AG09309 (cell line): ENCODE measurements around the gene CAT.

ENCODE experiments used
- DNase-seq: peaks from one replicate; pipeline ENCODE4 v3.0.0-alpha.2; 2010; ENCODE audit warnings: low read depth
- H3K4me3 ChIP-seq: 2 replicates; pipeline ENCODE4 v1.5.1; 2011; ENCODE audit warnings: mild to moderate bottlenecking, low read depth, low read length, moderate library complexity; ENCODE audit not compliant: control insufficient read depth
- TF ChIP-seq, protein P1 (sequence below): IDR thresholded peaks from 2 replicates; pipeline ENCODE4 v1.5.1; 2011; ENCODE audit warnings: mild to moderate bottlenecking, low read depth, low read length, inconsistent platforms; ENCODE audit not compliant: insufficient read depth, control insufficient read depth; ENCODE audit errors: missing control alignments

The CAT gene

DNA sequence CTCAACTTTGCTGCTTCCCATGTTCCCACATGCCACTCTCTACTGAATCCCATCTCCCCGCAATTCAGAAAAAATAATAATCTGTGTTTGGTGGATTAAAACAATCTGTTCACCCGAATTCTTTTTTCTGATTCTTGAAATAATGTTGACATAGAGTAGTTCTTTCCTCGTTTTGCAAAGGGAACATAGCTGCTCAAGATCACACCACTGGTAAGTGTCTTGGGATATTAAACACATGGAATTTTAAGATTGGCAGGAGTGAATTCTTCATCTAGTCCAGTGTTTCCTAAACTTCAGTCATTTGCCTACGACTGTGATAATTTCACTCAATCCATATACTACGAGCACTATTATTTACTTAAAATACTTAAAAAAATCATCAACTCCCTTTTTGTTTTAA, 68.9 kb downstream of the CAT start:
- TF ChIP-seq, protein P1, sequence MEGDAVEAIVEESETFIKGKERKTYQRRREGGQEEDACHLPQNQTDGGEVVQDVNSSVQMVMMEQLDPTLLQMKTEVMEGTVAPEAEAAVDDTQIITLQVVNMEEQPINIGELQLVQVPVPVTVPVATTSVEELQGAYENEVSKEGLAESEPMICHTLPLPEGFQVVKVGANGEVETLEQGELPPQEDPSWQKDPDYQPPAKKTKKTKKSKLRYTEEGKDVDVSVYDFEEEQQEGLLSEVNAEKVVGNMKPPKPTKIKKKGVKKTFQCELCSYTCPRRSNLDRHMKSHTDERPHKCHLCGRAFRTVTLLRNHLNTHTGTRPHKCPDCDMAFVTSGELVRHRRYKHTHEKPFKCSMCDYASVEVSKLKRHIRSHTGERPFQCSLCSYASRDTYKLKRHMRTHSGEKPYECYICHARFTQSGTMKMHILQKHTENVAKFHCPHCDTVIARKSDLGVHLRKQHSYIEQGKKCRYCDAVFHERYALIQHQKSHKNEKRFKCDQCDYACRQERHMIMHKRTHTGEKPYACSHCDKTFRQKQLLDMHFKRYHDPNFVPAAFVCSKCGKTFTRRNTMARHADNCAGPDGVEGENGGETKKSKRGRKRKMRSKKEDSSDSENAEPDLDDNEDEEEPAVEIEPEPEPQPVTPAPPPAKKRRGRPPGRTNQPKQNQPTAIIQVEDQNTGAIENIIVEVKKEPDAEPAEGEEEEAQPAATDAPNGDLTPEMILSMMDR = no peak
- no peak overlapping the region for H3K4me3 ChIP-seq
- no peak for DNase-seq

DNA sequence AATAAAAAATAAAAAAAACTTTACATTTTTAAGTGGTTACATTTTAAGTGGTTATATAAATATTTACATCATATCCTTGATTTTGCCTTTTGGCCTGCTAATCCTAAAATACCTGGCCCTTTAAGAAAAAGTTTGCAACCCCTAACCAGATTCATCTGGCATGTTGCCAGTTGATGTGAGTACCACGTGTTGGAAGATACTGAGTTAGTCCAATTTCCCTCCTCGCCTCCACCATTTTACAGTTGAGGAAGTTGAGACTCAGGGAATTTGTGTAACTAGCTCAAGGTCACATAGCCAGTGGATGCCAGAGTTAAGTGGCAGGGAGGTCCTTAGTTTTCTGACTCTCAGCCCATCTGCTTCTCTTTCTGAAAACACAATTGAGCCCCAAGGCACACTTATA, 69.8 kb downstream of the CAT start:
- DNase-seq = no peak

DNA sequence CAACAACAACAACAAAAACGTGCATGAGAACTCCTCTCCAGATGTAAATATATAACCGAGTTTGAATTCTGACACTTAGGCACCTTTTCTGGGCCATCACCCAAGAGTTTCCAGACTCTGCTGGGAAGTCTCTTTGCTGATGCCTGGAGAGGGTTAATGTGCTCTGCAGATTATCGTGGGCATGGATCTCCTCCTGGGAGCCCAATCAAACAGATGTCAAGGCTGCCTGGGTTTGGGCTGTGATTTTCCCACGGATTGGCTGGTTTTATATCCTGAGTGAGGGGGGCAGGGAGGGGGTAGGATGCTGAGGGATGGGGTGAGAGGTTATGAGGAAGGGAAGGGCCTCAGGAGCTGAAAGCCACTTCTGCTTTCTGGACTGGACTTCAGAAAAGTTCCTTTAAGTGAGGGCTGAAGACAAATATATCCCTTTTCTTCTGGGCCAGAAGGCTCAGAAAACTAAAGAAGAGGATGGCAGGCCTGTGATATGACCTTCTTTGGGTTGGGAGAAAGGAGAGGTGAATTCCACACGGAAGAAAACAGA, 70.7 kb downstream of the CAT start:
- no peak overlapping the region for H3K4me3 ChIP-seq
- DNase-seq = no peak
- TF ChIP-seq, protein P1 = no peak

More for the DNA sequence above, 69.8 kb downstream of the CAT start:
- no peak overlapping the region for H3K4me3 ChIP-seq
- TF ChIP-seq, protein P1 = no peak

DNA sequence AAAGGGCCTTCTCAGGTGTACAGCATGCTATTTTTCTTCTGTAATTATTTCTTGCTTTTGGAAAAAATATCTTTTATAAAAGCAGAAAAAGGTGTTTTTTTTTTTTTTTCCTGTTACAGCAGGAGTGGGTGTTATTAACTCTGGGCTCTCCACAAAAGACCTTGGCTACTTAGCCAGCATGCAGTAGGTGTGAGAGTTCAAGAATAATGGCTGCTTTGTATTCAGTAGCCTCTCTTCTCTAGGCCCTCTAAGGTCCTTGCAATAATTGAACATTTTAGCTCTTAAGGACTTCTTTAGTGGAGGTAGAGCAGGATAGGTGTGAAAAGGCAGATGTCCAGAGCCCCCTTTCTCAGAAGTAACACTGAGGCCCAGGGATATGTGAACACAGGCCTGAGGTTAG, 71.5 kb downstream of the CAT start:
- TF ChIP-seq, protein P1 = no peak
- DNase-seq = no peak
- no peak overlapping the region for H3K4me3 ChIP-seq

DNA sequence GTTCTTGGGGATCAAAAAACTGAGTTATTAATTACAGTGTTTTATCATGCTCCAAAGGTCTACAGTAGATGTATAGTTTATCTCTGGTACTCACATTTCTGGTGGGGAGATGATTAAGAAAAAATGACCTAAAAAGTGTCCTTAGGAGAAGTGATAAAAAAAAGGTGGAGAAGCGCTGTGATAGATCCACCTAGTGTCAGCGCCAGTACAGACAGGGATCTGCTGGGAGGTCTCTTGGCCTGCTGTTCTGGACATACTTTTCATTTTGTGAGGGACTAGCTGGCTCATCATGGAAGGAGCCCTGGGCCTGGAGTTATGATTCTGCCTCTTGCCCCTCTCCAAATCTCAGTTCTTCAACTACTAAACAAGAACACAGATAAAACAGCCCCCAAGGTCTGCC, 71.9 kb downstream of the CAT start:
- TF ChIP-seq, protein P1 = no peak
- no peak for DNase-seq
- no peak overlapping the region for H3K4me3 ChIP-seq

DNA sequence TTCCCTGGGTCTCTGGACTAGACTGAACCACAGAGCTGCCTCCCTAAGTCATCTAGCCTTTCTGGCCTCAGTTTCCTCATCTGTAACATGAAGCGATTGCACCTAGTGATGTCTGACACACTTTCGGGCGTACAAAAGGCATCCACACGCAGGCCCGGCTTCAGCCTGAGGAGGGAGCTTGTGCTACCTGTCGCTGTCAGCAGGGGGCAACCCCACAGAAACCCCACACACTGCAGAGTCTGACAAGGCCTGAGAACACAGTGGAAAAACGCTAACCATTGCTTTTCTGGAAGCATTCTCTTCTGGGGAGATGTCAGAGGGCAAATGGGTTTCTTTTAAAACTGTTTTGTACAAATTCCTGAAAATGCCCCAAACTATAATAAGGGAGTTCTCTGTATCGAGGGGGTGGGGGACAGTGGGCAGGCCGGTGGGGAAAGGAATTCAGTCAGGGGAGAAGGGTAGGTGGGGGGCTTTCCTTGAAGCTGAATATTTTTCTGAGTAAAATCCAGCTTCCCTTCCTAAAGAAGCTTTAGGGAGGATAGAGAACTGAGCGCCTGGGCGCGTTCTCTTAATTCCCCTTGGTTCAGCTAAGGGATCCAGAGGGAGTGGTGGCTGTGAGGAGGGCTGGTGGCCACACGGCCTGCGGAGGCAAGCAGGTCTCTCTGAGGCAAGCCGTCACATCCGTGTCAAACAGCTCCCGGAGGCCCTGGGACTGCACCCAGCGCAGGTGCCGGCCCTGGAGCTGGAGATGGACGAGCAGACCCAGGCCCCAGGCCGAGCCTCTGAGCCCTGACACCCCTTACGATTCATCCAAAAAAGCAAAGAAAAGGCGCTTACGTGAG, 74.3 kb downstream of the CAT start:
- DNase-seq = no peak
- no peak overlapping the region for H3K4me3 ChIP-seq

More for the DNA sequence above, 74.3 kb downstream of the CAT start:
- TF ChIP-seq, protein P1 = peak; percentile 85
